Left ventricle myocardium inferior (tissue), 1 donor: ENCODE results near the gene TBC1D22B. TPM values are rescaled to one million over a fixed set of nuclear protein-coding genes. Genes with fewer than 3 reads are reported as not detected.

ENCODE experiments used
- DNase-seq: peaks from one replicate; pipeline ENCODE4 v3.0.0-alpha.2; 2020
- H3K27ac ChIP-seq: fragments of 200-600 bp; replicated peaks from 2 replicates; pipeline ENCODE4 v1.8.0; 2021
- H3K27me3 ChIP-seq: fragments of 200-600 bp; 2 replicates; pipeline ENCODE4 v1.8.0; 2021; ENCODE audit warnings: low read depth
- H3K36me3 ChIP-seq: fragments of 200-600 bp; 2 replicates; pipeline ENCODE4 v1.8.0; 2021
- H3K4me1 ChIP-seq: fragments of 200-600 bp; 2 replicates; pipeline ENCODE4 v1.8.0; 2021
- H3K4me3 ChIP-seq: fragments of 200-600 bp; 2 replicates; pipeline ENCODE4 v1.8.0; 2021; ENCODE audit warnings: mild to moderate bottlenecking, moderate library complexity
- H3K9me3 ChIP-seq: fragments of 200-600 bp; replicated peaks from 2 replicates; pipeline ENCODE4 v1.8.0; 2021
- intact Hi-C: fragments of 100-400 bp; cut with micrococcal nuclease; formaldehyde crosslinking; loops from one replicate; pipeline ENCODE4 v1.11.0; 2022
- total RNA-seq: library from RNA; stranded (reverse); fragmentation: NEBNext Ultra II Directional; extraction: Animal tissue kit (Norgen Biotek cat#: 25700); gene quantifications from one replicate; pipeline ENCODE4 v1.2.1, GENCODE V29; 2021
- TF ChIP-seq, protein P1 (sequence below): fragments of 200-600 bp; IDR thresholded peaks from 2 replicates; pipeline ENCODE4 v1.8.0; 2021; ENCODE audit warnings: antibody characterized with exemption, mild to moderate bottlenecking, borderline replicate concordance
- donor health status: DM: no; HTN: yes; CAD: no; lungs with severe emphysema.

The TBC1D22B gene
- total RNA-seq, 1 donor from 2014 or later: 6.1 TPM

- TF ChIP-seq, protein P1, sequence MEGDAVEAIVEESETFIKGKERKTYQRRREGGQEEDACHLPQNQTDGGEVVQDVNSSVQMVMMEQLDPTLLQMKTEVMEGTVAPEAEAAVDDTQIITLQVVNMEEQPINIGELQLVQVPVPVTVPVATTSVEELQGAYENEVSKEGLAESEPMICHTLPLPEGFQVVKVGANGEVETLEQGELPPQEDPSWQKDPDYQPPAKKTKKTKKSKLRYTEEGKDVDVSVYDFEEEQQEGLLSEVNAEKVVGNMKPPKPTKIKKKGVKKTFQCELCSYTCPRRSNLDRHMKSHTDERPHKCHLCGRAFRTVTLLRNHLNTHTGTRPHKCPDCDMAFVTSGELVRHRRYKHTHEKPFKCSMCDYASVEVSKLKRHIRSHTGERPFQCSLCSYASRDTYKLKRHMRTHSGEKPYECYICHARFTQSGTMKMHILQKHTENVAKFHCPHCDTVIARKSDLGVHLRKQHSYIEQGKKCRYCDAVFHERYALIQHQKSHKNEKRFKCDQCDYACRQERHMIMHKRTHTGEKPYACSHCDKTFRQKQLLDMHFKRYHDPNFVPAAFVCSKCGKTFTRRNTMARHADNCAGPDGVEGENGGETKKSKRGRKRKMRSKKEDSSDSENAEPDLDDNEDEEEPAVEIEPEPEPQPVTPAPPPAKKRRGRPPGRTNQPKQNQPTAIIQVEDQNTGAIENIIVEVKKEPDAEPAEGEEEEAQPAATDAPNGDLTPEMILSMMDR: no peak
- no peaks in the 10 kb centered on the region for H3K27me3 ChIP-seq
- H3K36me3 ChIP-seq: peaks cover 23% of the 10 kb centered on the region
- H3K27ac ChIP-seq: no peak overlapping the region
- peaks cover 24% of the 10 kb centered on the region for H3K4me1 ChIP-seq
- H3K9me3 ChIP-seq: no peaks in the 10 kb centered on the region
- no peak overlapping the region for H3K4me3 ChIP-seq
- intact Hi-C loops: no loop called here
- DNase-seq: no peak
Measured at GRCh38 chr6:37309046-37309445, 51.5 kb downstream of the TBC1D22B start.

DNA sequence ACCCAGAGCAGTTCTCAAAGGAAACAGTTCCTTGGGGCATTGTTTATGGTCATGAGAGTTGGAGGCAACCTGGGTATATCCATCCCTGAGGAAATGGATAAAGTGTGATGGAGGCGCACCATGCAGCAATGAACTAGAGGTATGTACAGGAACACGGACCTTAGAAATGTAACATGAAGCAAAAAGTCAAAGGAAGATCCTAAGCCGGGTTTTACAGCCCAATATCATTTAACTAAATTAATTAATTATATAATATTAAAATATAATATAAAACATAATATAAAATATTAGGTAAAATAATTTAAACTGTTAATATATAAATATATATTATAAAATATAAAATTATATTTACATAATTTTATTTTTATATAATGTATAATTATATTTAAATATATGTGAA, 52.1 kb downstream of the TBC1D22B start:
- peaks cover 25% of the 10 kb centered on the region for H3K36me3 ChIP-seq
- TF ChIP-seq, protein P1: no peak
- H3K9me3 ChIP-seq: no peaks in the 10 kb centered on the region
- H3K4me3 ChIP-seq: no peak overlapping the region
- no peak overlapping the region for H3K27ac ChIP-seq
- peaks cover 24% of the 10 kb centered on the region for H3K4me1 ChIP-seq
- DNase-seq: no peak
- H3K27me3 ChIP-seq: no peaks in the 10 kb centered on the region
- intact Hi-C loops: no loop called here

GRCh38 chr6:37310966-37311365, 53.4 kb downstream of the TBC1D22B start:
- TF ChIP-seq, protein P1: no peak
- Histone ChIP-seq H3K27me3 (no peaks in the 10 kb centered on the region), H3K27ac (no peak overlapping the region), H3K4me3 (no peak overlapping the region), H3K9me3 (no peaks in the 10 kb centered on the region), H3K4me1 (peaks cover 24% of the 10 kb centered on the region), H3K36me3 (peaks cover 34% of the 10 kb centered on the region)
- DNase-seq: no peak
- intact Hi-C loops: no loop called here

DNA sequence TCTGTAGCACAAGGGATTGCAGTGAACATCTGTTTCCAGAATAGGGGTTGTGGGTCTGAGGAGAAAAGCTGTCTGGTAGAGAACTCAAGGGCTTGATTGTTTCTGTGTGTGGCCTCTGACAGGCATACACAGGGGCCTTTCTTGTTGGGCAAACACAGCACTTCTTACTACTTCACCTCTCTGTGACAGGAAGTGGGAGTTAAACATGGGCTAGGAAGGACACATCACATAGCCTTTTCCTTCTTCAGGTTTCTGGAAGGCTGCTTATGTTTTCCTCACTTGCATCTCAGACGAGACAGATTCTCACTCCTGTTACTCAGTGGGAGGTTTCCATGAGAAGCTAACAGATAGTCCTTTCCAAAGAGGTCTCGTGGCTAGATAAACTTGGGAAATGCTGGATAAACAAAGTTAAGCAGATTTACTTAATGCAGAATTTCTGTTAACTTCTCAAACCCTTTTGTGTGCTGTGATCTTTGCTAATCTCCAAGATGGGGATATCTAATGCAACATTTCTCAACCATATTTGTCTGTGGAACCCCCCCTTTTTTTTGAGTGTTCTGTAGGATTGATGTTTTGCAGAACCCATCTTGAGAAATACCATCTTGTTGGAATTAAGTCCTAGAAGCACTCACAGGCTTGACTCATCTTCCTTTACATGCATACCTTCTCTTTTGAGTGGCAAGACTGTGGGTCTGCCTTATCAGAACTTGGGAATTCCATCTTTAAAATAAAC, 54.3 kb downstream of the TBC1D22B start:
- intact Hi-C loops: no loop called here
- peaks cover 43% of the 10 kb centered on the region for H3K36me3 ChIP-seq
- peaks cover 17% of the 10 kb centered on the region for H3K4me1 ChIP-seq
- no peaks in the 10 kb centered on the region for H3K9me3 ChIP-seq
- H3K4me3 ChIP-seq: no peak overlapping the region
- no peak for DNase-seq
- TF ChIP-seq, protein P1: no peak
- no peaks in the 10 kb centered on the region for H3K27me3 ChIP-seq
- H3K27ac ChIP-seq: no peak overlapping the region

DNA sequence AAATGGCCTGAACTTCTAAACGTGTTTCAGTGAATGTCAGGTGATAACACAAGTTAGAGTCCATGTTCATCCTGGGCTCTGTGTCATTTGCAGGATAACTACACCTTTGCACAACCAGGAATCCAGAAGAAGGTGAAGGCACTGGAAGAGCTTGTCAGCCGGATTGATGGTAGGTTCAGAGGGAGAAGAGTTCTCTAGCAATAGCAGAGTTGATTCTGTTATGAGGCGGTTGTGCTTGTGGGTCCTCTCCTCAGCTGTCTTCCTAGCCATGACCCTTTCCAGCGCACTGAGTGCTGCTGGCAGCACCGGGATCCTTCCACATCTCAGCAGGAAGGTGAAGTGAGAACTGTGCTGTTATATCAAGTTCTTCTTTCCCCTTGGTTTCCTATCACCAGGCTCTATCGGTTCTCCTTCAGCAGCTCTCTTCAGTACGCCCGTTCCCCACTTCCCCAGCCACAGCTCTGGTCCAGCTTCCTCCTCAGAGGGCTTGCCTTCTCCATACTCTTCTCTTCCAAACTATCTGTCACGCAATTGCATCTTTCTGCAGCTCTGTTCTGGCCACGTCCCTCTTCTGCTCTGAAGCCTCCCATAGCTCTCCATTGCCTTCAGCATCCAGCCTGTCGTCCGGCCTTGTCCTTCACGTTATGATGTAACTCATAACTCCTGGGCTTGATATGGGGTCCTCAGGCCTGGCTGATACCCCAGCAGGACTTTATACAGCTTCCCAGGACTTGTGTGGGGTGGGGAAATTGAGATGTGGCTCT, 56.3 kb downstream of the TBC1D22B start:
- intact Hi-C loops: no loop called here
- Histone ChIP-seq H3K36me3 (peaks cover 61% of the 10 kb centered on the region), H3K27me3 (no peaks in the 10 kb centered on the region), H3K4me3 (no peak overlapping the region), H3K27ac (no peak overlapping the region), H3K9me3 (no peaks in the 10 kb centered on the region), H3K4me1 (peaks cover 8% of the 10 kb centered on the region)
- TF ChIP-seq, protein P1: no peak
- no peak for DNase-seq
